HG03442 (cell line): ENCODE measurements around the gene MCCC1.
"Not testable (repeated sequence)": the region's sequence is repeated elsewhere in the genome, so short reads cannot be mapped to it uniquely, and the experiment has no call there.

Source experiments
- ATAC-seq: cut with Tn5 transposase; IDR thresholded peaks from one replicate; pipeline ENCODE4 v1.9.1; 2021; ENCODE audit warnings: mild to moderate bottlenecking, moderate library complexity; ENCODE audit not compliant: unreplicated experiment

Gene MCCC1

GRCh38 chr3:183099026-183099837, at the start of gene MCCC1:
Gene MCCC1 (minus strand): TSS chr3:183099496. CDS start chr3:183099440, 56 bp downstream.
- ATAC-seq: peak; percentile 99

DNA sequence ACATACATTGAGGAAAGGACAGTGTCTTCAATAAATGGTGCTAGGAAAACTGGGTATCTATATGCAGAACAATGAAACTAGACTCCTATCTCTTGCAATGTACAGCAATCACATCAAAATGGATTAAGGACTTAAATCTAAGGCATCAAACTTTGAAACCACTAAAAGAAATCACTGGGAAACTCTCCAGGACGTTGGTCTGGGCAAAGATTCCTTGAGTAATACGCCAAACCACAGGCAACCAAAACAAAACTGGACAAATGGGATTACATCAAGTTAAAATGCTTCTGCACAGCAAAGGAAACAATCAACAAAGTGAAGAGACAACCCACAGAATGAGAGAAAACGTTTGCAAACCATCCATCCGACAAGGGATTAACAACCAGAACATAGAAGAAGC, 48.8 kb upstream of the MCCC1 start:
- no peak for ATAC-seq

- ATAC-seq: no peak
Measured at GRCh38 chr3:183144363-183144762, 45.1 kb upstream of the MCCC1 start.

GRCh38 chr3:183142199-183142598, 42.9 kb upstream of the MCCC1 start:
- ATAC-seq: no peak

DNA sequence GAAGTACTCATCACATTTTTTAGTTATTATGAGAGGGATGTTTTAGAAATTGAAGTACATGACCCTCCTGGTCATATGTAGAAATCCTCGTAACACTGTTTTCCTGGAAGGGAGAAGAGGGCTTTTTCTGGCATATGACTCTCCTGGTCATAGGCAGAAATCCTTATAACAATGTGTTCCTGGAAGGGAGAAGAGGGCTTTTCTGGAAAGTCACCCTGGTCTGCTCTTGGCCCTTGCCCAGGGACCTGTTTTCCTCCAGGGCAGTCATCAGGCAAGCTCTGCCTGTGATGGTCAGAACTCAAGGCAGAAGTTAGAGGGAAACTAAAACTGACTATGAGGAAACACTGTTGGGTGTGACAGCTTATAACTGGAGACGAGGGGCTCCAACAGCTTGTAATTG, 35.5 kb upstream of the MCCC1 start:
- no peak for ATAC-seq

DNA sequence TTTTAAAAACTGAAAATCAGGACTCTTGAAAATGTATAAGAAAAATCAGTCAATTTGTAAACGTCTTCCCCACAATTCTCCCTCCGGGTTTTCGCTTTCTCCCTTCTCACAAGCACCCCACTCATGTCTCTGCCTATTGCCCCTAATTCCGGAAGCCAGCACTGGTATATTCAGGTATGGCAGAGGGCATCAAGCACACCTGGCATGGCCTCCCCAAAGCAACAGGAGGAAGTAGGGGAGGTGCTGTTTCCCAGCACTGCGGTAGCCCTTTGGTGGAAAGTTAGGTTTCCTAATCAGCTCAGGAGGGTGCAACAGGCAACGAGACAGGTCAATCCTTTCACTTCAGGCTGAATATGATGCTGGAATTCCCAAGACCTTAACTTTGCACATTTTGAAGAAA, 33.1 kb upstream of the MCCC1 start:
- ATAC-seq: no peak

DNA sequence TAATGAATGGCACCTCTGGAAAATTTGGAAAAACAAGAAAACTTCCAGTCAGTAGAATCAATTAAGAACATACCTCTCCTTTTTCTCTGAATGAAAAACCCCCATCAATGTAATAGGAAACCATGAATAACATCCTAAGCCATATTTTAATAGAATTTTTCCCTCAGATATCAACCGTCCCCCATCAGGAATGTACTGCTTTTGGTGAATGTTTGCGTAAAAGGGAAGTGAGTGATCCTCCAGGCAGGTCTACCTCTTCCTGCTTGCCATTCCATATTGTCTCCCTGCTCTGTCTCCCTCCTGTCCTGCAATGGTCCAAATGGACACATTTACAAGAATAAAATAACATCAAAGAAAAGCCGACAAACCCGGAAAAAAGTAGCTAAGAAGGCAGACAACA, 32.4 kb upstream of the MCCC1 start:
- no peak for ATAC-seq

- ATAC-seq: no peak
Measured at GRCh38 chr3:183131186-183131725, 32.0 kb upstream of the MCCC1 start.

DNA sequence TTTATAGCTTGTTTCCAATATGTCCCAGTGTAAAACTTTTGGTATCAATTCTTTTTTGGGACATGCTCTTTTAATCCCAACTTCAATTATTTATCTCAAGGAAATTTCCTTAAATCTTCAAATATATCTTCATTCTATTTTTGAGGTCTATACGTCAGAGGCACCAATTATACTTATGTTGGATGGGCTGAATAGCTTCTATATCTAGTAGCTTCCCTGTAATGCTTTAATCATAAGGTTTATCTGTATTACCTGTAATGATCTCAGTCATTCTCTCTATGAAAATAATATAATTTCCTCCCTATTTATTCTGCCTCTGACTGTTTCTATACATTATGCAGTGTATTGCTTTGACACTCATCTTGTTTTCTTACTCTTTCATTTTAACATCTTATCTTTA, 29.9 kb upstream of the MCCC1 start:
- no peak for ATAC-seq

GRCh38 chr3:183128709-183129108, 29.4 kb upstream of the MCCC1 start:
- no peak for ATAC-seq

DNA sequence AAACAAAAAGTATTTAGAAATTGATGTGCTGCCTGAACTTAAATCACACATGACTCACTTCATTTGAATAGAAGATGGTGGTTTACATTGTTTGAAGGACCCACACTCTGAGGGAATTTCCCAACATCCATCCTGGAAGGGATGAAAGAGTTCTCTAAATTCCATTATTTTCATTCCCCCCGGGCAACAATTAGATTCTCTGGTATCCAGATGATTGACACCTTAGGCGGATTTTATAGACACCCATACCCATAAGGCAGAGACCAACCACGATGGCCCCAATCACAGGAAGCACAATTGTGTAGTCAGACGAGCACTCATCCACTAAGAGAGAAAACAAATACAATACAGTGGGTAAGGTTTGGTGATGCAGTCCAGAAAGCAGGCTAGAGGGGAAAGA, 24.6 kb upstream of the MCCC1 start:
- ATAC-seq: no peak

GRCh38 chr3:183122257-183122932, 23.1 kb upstream of the MCCC1 start:
- ATAC-seq: peak; percentile 41

DNA sequence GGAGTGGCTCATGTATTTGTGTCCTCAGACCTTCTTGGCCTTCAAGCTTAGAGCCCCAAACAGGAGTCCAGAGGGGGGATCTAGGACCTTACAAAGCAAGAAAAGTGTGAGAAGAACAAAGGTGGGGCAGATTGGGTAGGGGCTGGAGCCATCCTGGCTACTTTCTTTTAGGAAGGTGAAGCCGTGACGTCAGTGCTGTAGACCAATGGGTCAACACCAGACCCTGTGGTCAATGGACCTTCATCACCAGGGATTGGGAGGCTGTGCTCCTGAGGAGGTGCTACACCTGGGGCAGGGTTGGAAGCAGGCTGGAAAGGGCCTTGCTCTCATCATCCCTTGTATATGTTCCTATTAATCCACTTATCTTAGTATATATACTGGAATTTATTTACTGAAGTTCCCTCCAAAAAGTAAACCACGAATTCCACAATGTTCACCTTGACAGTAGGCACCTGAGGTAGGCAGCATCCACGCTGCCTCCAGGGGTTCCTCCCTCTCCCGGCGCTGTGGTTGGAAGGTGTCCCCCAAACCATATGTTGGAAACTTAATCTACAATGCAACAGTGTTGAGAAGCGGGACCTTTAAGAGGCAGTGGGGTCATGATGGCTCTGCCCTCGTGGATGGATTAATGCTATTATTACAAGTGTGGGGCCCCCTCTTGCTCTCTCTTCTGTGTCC, 21.4 kb upstream of the MCCC1 start:
- ATAC-seq: no peak

- ATAC-seq: no peak
Measured at GRCh38 chr3:183117056-183117455, 17.8 kb upstream of the MCCC1 start.

GRCh38 chr3:183116025-183116614, 16.8 kb upstream of the MCCC1 start:
- peak; percentile 89 for ATAC-seq

GRCh38 chr3:183114384-183115178, 15.3 kb upstream of the MCCC1 start:
- ATAC-seq: no peak

DNA sequence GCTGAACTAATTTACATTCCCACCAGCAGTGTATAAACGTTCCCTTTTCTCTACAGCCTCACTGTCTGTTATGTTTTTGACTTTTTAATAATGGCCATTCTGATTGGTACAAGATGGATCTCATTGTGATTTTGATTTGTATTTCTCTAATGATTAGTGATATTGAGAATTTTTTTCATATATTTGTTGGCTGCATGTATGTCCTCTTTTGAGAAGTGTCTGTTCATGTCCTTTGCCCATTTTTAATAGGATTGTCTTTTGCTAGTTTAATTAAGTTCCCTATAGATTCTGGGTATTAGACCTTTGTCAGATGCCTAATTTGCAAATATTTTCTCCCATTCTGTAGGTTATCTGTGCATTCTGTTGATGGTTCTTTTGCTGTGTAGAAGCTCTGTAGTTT, 10.6 kb upstream of the MCCC1 start:
- ATAC-seq: not testable (repeated sequence)

DNA sequence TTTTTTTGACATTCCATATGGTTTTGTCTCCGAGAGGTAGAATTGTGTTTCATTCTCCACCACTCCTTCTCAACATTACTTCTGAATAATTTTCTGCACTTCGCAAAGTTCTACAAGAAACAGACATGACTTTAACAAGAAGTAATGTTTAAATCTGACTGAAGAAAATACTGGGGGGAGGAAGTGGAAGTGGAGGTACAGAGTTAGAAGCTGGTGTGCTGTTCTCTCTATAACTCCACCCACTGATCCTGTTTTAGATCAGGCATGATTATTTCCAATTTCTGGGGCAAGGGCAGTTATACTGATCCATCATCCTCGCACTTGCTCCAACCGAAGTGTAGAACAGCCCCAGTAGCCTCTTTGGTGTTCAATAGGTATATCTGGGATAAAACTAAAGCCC, 9.2 kb upstream of the MCCC1 start:
- no peak for ATAC-seq

DNA sequence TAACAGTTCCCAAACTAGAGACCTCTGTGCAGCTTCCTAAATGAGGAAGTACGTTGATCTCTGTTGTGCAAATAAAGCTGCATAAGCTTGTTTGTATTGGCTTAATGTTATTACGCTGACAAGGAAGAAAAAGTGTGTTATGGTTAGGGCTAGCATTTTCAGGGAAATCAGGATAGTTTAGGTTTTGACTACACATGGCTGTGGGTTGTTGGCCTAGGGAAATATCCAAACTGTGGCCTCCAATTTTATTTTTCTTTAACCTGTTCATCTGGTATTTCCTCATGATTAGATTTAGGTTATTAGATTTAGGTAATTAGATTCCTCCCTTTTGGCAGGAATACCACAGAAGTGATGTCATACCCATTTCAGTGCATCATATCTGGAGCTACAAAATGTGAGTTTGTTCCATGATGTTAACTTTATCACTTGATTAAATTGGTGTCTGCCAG, 8.7 kb upstream of the MCCC1 start:
- no peak for ATAC-seq

DNA sequence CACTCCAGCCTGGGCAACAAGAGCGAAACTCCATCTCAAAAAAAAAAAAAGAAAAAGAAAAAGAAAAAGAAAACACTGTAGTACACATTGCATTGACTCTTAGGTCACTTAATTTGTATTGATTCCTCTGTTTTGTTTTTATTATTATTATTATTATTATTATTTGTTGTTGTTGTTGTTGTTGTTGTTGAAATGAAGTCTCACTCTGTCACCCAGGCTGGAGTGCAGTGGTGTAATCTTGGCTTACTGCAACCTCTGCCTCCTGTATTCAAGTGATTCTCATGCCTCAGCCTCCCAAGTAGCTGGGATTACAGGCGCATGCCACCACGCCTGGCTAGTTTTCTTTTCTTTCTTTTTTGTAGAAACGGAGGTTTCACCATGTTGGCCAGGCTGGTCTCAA, 8.1 kb upstream of the MCCC1 start:
- not testable (repeated sequence) for ATAC-seq
